Choroid plexus epithelial cell (primary cell): ENCODE measurements around the gene ANKRD13D.

Experiments used
- DNase-seq: peaks from one replicate; pipeline ENCODE4 v3.0.0-alpha.2; 2010; ENCODE audit warnings: low read depth
- H3K4me3 ChIP-seq: 2 replicates; pipeline ENCODE4 v1.5.1; 2011; ENCODE audit warnings: low read depth, mild to moderate bottlenecking, control low read depth, low read length, moderate library complexity
- TF ChIP-seq, protein P1 (sequence below): conservative IDR thresholded peaks from 2 replicates; pipeline ENCODE4 v1.5.1; 2011; ENCODE audit warnings: low read depth, mild to moderate bottlenecking, control low read depth, inconsistent platforms, low read length, moderate library complexity

Gene ANKRD13D

GRCh38 chr11:67347964-67348749 is 59.1 kb downstream of the ANKRD13D start:
- H3K4me3 ChIP-seq = no peak overlapping the region
- TF ChIP-seq, protein P1, sequence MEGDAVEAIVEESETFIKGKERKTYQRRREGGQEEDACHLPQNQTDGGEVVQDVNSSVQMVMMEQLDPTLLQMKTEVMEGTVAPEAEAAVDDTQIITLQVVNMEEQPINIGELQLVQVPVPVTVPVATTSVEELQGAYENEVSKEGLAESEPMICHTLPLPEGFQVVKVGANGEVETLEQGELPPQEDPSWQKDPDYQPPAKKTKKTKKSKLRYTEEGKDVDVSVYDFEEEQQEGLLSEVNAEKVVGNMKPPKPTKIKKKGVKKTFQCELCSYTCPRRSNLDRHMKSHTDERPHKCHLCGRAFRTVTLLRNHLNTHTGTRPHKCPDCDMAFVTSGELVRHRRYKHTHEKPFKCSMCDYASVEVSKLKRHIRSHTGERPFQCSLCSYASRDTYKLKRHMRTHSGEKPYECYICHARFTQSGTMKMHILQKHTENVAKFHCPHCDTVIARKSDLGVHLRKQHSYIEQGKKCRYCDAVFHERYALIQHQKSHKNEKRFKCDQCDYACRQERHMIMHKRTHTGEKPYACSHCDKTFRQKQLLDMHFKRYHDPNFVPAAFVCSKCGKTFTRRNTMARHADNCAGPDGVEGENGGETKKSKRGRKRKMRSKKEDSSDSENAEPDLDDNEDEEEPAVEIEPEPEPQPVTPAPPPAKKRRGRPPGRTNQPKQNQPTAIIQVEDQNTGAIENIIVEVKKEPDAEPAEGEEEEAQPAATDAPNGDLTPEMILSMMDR = no peak
- DNase-seq = peak; percentile 76

GRCh38 chr11:67349036-67349435 is 59.9 kb downstream of the ANKRD13D start:
- no peak for DNase-seq
- no peak overlapping the region for H3K4me3 ChIP-seq
- TF ChIP-seq, protein P1 = no peak

- TF ChIP-seq, protein P1 = no peak
- DNase-seq = no peak
- no peak overlapping the region for H3K4me3 ChIP-seq
Observed at GRCh38 chr11:67349457-67349856, 60.4 kb downstream of the ANKRD13D start.

- no peak overlapping the region for H3K4me3 ChIP-seq
- DNase-seq = no peak
- TF ChIP-seq, protein P1 = no peak
Observed at GRCh38 chr11:67349928-67350465, 60.9 kb downstream of the ANKRD13D start.

DNA sequence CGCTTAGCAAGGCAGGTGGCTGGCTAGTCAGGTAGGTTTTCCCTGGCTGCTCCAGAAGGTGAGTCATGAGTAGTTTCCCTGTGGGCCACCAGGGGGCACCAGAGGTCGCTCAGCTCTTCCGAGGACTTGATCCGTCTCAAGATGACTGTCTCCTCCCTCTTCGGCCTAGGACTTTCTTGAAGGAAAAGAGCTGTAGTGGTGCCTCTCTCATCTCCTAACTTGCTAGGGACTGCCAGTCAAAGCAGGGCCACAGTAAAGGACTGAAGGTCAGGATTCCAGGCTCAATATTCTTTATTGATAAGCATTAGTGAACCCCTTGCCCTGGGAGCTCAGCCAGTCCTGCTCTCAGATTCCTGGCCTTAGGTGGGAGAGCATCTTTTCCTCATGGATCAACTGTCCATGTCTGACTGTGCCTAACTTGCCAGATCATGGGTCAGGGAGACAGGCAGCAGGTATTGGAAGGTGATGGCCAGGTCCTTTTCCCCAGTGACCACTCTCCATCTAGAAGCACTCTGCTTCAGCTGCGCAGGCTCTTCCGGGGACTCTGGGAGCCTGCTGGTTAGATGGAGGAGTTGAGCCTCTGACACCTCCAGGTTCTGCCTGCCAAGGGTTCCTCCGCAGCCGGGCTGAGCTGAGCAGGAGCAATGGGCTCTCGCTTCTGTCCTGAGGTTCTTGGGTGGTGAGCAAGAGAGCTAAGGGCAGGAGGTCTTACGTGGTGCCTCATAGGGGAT is 62.3 kb downstream of the ANKRD13D start:
- TF ChIP-seq, protein P1 = peak; percentile 90
- no peak overlapping the region for H3K4me3 ChIP-seq
- peak; percentile 86 for DNase-seq
